Neutrophil (primary cell): ENCODE data around the gene SPRING1.

Experiments
- H3K27ac ChIP-seq: fragments of 200-600 bp; sonication (generic); 2 replicates; pipeline ENCODE4 v1.5.1; 2016; ENCODE audit warnings: mild to moderate bottlenecking, moderate library complexity
- H3K27me3 ChIP-seq: fragments of 200-600 bp; sonication (generic); 2 replicates; pipeline ENCODE4 v1.6.0; 2016; ENCODE audit warnings: mild to moderate bottlenecking
- H3K36me3 ChIP-seq: fragments of 200-600 bp; sonication (generic); 2 replicates; pipeline ENCODE4 v1.5.1; 2017
- H3K4me1 ChIP-seq, 2 experiments: fragments of 200-600 bp in 1 of 2; sonication (generic) in 1 of 2; 1 replicate in 1 of 2; 2 replicates in 1 of 2; pipeline versions ENCODE4 v1.5.1 to v1.6.1; 2013 to 2016; ENCODE audit warnings: low read depth in 1 of 2, low read length in 1 of 2, mild to moderate bottlenecking in 1 of 2, moderate library complexity in 1 of 2; ENCODE audit not compliant: control insufficient read depth in 1 of 2, insufficient read depth in 1 of 2
- H3K4me3 ChIP-seq, 2 experiments: fragments of 200-600 bp in 1 of 2; sonication (generic) in 1 of 2; 1 replicate in 1 of 2; 2 replicates in 1 of 2; pipeline ENCODE4 v1.5.1; 2013 to 2016; ENCODE audit warnings: low read depth in 1 of 2, low read length in 1 of 2, mild to moderate bottlenecking in 1 of 2, moderate library complexity in 1 of 2
- H3K9me3 ChIP-seq: fragments of 200-600 bp; sonication (generic); 2 replicates; pipeline ENCODE4 v1.5.1; 2016
- CTCF ChIP-seq: fragments of 200-600 bp; sonication (generic); IDR thresholded peaks from 2 replicates; pipeline ENCODE4 v1.5.1; 2016; ENCODE audit warnings: antibody characterized with exemption

The SPRING1 gene

GRCh38 chr12:116691205-116691604, 46.7 kb downstream of the SPRING1 start:
- Histone ChIP-seq H3K4me3 (no peak overlapping the region), H3K4me1 (peaks cover 0 to 7% of the 10 kb centered on the region in 2 experiments), H3K9me3 (no peaks in the 10 kb centered on the region), H3K36me3 (no peaks in the 10 kb centered on the region), H3K27me3 (peaks cover 53% of the 10 kb centered on the region), H3K27ac (no peak overlapping the region)
- no peak for TF ChIP-seq CTCF

- H3K27me3 ChIP-seq = peaks cover 44% of the 10 kb centered on the region
- no peaks in the 10 kb centered on the region for H3K9me3 ChIP-seq
- peaks cover 0 to 7% of the 10 kb centered on the region in 2 experiments for H3K4me1 ChIP-seq
- no peak overlapping the region for H3K4me3 ChIP-seq
- no peak for TF ChIP-seq CTCF
- H3K36me3 ChIP-seq = no peaks in the 10 kb centered on the region
- H3K27ac ChIP-seq = no peak overlapping the region
Observed at GRCh38 chr12:116689979-116690744, 47.7 kb downstream of the SPRING1 start.

- no peak overlapping the region for H3K4me3 ChIP-seq
- H3K4me1 ChIP-seq = peaks cover 0 to 7% of the 10 kb centered on the region in 2 experiments
- peaks cover 38% of the 10 kb centered on the region for H3K27me3 ChIP-seq
- no peak for TF ChIP-seq CTCF
- H3K9me3 ChIP-seq = no peaks in the 10 kb centered on the region
- no peak overlapping the region for H3K27ac ChIP-seq
- no peaks in the 10 kb centered on the region for H3K36me3 ChIP-seq
Observed at GRCh38 chr12:116689521-116689920, 48.3 kb downstream of the SPRING1 start.
